Measurements from ENCODE around the gene CD72. TPM values are rescaled to one million over a fixed set of nuclear protein-coding genes. Genes with fewer than 3 reads are reported as not detected.

The CD72 gene
- total RNA-seq, 2 donors from 2014 or later, result 3.3 to 3.9 TPM

GRCh38 chr9:35664531-35665470 is 46.6 kb upstream of the CD72 start, which contains the start of gene ARHGEF39:
Gene ARHGEF39, minus strand, starts transcription at chr9:35665195. Its CDS starts 26 bp downstream, at chr9:35665169.
- TF ChIP-seq POLR2A (IDR thresholded peaks at IDR 0.05), result peak; percentile 13 to 66 (median 47)
- peak in 5 of 7 experiments; percentile 14 to 41 (median 33) for TF ChIP-seq CTCF (IDR thresholded peaks at IDR 0.05)
- no peaks in the 10 kb centered on the region for H3K9me3 ChIP-seq
- intact Hi-C loops (cut with DNase I), result loop anchor here (5.0 kb wide), 1 partner anchor 32 kb away; no protein-coding TSS in a partner anchor
- ATAC-seq (peak; percentile 87), DNase-seq (peak; percentile 85 to 88 (median 86))
- 5 to 22% methylated on average over 11 to 58 of the region's 58 CpGs for WGBS, 2 donors
- H3K4me1 ChIP-seq, result peaks cover 49% of the 10 kb centered on the region
- H3K36me3 ChIP-seq (replicated peaks in 1 of 2; ENCODE audit: insufficient read depth in 1 of 2, low read depth in 2 of 2), result no peaks in the 10 kb centered on the region
- no peaks in the 10 kb centered on the region for H3K27me3 ChIP-seq
- H3K4me3 ChIP-seq, result peak within 1 kb of the TSS in 1 of 2 donors; percentile 12
- peak within 1 kb of the TSS; percentile 3 to 72 (median 37) for H3K27ac ChIP-seq

GRCh38 chr9:35662437-35662836 is 44.2 kb upstream of the CD72 start:
- intact Hi-C loops (cut with DNase I), result loop anchor here (5.0 kb wide), 1 partner anchor 35 kb away; no protein-coding TSS in a partner anchor
- ATAC-seq (no peak), DNase-seq (no peak)
- H3K27ac ChIP-seq, result peak overlapping the region in 1 of 4 donors; percentile 90
- H3K4me3 ChIP-seq, result no peak overlapping the region
- H3K9me3 ChIP-seq, result no peaks in the 10 kb centered on the region
- no peaks in the 10 kb centered on the region for H3K36me3 ChIP-seq (replicated peaks in 1 of 2; ENCODE audit: insufficient read depth in 1 of 2, low read depth in 2 of 2)
- TF ChIP-seq CTCF (IDR thresholded peaks at IDR 0.05), result no peak
- no peak for TF ChIP-seq POLR2A (IDR thresholded peaks at IDR 0.05)
- 85 to 94% methylated on average over 7 of the region's 7 CpGs for WGBS, 2 donors
- H3K4me1 ChIP-seq, result peaks cover 40% of the 10 kb centered on the region
- H3K27me3 ChIP-seq, result no peaks in the 10 kb centered on the region

- Histone ChIP-seq H3K9me3 (no peaks in the 10 kb centered on the region), H3K36me3 (replicated peaks in 1 of 2; ENCODE audit: insufficient read depth in 1 of 2, low read depth in 2 of 2) (no peaks in the 10 kb centered on the region), H3K27me3 (no peaks in the 10 kb centered on the region), H3K4me1 (peaks cover 46% of the 10 kb centered on the region), H3K4me3 (no peak overlapping the region), H3K27ac (peak overlapping the region; percentile 19 to 90 (median 52))
- no peak for DNase-seq
- intact Hi-C loops (cut with DNase I), result loop anchor here (5.0 kb wide), 1 partner anchor 35 kb away; no protein-coding TSS in a partner anchor
- TF ChIP-seq CTCF (IDR thresholded peaks at IDR 0.05) (no peak), POLR2A (IDR thresholded peaks at IDR 0.05) (no peak)
- ATAC-seq, result no peak
- WGBS, 2 donors, result 19 to 58% methylated on average over 1 to 3 of the region's 3 CpGs
Observed at GRCh38 chr9:35661756-35662350, 43.6 kb upstream of the CD72 start.

GRCh38 chr9:35660966-35661415 is 42.8 kb upstream of the CD72 start:
- intact Hi-C loops (cut with DNase I), result loop anchor here (5.0 kb wide), 1 partner anchor 36 kb away; no protein-coding TSS in a partner anchor
- Histone ChIP-seq H3K4me3 (no peak overlapping the region), H3K27me3 (no peaks in the 10 kb centered on the region), H3K27ac (peak overlapping the region; percentile 48 to 90 (median 58)), H3K4me1 (peaks cover 49% of the 10 kb centered on the region), H3K36me3 (replicated peaks in 1 of 2; ENCODE audit: insufficient read depth in 1 of 2, low read depth in 2 of 2) (no peaks in the 10 kb centered on the region), H3K9me3 (no peaks in the 10 kb centered on the region)
- WGBS, 2 donors, result 19 to 47% methylated on average over 9 of the region's 9 CpGs
- DNase-seq (peak; percentile 43 to 79 (median 70)), ATAC-seq (no peak)
- TF ChIP-seq POLR2A (IDR thresholded peaks at IDR 0.05), result peak in 1 of 3 donors; percentile 43
- TF ChIP-seq CTCF (IDR thresholded peaks at IDR 0.05), result peak in 6 of 7 experiments; percentile 22 to 69 (median 52)
